Measurements from ENCODE around the gene CEMP1. TPM values are rescaled to one million over a fixed set of nuclear protein-coding genes. Genes with fewer than 3 reads are reported as not detected.

Gene CEMP1
- total RNA-seq, 2 experiments from 2014 or later, result 1.0 to 1.8 TPM

DNA sequence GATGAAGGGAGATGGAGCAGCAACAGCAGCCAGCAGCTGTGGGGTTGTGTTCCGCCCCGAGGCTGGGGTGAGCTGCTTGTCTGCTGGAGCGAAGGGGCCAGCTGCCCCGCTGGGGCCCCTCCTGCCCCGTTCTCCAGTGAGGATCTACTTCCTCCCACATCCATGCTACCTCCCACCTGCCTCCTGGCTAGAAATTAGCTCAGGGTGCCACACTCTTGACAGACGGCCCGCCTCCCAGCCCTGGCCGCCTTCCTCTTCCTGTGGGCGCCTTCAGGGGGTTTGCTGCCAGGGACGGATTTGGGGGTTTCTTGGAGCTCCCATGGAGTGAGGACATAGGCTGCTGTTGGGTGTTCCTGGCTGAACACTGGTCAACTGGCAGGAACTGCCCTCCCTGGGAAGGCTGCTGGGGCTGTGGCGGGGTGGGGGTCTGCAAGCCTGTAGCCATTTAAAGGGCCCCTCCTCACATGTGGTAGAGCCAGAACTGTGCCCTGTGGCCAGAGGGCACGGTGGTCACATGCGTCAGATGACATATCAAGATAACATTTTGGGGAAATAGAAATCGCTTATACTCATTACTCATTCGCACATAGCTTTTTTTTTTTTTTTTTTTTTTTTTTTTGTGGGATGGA lies 43.2 kb downstream of the CEMP1 start:
- TF ChIP-seq, protein P1, sequence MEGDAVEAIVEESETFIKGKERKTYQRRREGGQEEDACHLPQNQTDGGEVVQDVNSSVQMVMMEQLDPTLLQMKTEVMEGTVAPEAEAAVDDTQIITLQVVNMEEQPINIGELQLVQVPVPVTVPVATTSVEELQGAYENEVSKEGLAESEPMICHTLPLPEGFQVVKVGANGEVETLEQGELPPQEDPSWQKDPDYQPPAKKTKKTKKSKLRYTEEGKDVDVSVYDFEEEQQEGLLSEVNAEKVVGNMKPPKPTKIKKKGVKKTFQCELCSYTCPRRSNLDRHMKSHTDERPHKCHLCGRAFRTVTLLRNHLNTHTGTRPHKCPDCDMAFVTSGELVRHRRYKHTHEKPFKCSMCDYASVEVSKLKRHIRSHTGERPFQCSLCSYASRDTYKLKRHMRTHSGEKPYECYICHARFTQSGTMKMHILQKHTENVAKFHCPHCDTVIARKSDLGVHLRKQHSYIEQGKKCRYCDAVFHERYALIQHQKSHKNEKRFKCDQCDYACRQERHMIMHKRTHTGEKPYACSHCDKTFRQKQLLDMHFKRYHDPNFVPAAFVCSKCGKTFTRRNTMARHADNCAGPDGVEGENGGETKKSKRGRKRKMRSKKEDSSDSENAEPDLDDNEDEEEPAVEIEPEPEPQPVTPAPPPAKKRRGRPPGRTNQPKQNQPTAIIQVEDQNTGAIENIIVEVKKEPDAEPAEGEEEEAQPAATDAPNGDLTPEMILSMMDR (IDR thresholded peaks at IDR 0.05), result no peak
- ChIA-PET CTCF (interaction anchor here (0.6 kb wide), 2 partner anchors 73 to 293 kb away, joined by 3 read pairs; no protein-coding TSS in a partner anchor), POLR2A (interaction anchor here (0.9 to 1.9 kb wide), 2 partner anchors 13 to 25 kb away, joined by 3 to 5 read pairs; partner anchors contain the start of gene TBC1D24)
- ATAC-seq (ENCODE audit: poor library complexity) (no peak), DNase-seq (peak in 1 of 14 experiments; percentile 48)
- Histone ChIP-seq H3K9me3 (ENCODE audit: control insufficient read depth in 1 of 2, insufficient read depth in 1 of 2, low read length in 2 of 2) (no peaks in the 10 kb centered on the region), H3K27ac (ENCODE audit: low read depth in 1 of 2, low read length in 2 of 2) (no peak overlapping the region), H3K4me3 (ENCODE audit: low read length) (no peak overlapping the region), H3K27me3 (ENCODE audit: control insufficient read depth in 1 of 2, insufficient read depth in 2 of 2, low read length in 2 of 2) (no peaks in the 10 kb centered on the region), H3K36me3 (ENCODE audit: insufficient read depth, low read length) (no peaks in the 10 kb centered on the region), H3K4me1 (ENCODE audit: insufficient read depth, low read length) (peaks cover 17% of the 10 kb centered on the region)
- Mint-ChIP-seq H3K4me3 (no peak overlapping the region), H3K27ac (no peak overlapping the region), H3K36me3 (ENCODE audit: low read depth) (no peaks in the 10 kb centered on the region), H3K4me1 (ENCODE audit: low read depth) (peaks cover 12% of the 10 kb centered on the region), H3K27me3 (no peaks in the 10 kb centered on the region), H3K9me3 (no peaks in the 10 kb centered on the region)
- intact Hi-C loops (cut with DNase I, micrococcal nuclease), result loop anchor here (1.0 to 5.0 kb wide), 5 partner anchors 56 to 461 kb away; partner anchors contain the start of genes ABCA3 (in 2 of the 2), CASKIN1 (in 1 of the 2), CCNF (in 1 of the 2) and NHERF2 (in 1 of the 2)

DNA sequence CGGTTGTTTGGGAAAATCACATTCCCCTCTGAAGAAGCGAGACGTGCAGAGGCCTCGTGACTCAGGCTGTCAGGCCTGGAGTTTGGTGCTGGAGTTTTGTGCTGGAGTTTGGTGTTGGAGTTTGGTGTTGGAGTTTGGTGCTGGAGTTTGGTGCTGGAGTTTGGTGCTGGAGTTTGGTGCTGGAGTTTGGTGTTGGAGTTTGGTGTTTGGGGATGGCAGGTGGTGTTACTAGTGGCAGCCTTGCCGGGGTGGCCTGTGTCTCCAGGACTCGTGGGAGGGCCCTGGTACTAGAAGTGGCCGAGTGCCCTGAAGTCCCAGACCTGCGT lies 43.7 kb downstream of the CEMP1 start:
- intact Hi-C loops (cut with DNase I, micrococcal nuclease), result loop anchor here (1.0 to 5.0 kb wide), 5 partner anchors 55 to 460 kb away; partner anchors contain the start of genes ABCA3 (in 2 of the 2), CASKIN1 (in 1 of the 2), CCNF (in 1 of the 2) and NHERF2 (in 1 of the 2)
- H3K4me1 ChIP-seq (ENCODE audit: insufficient read depth, low read length), result peaks cover 17% of the 10 kb centered on the region
- TF ChIP-seq, protein P1 (IDR thresholded peaks at IDR 0.05), result peak; percentile 23
- H3K27me3 ChIP-seq (ENCODE audit: control insufficient read depth in 1 of 2, insufficient read depth in 2 of 2, low read length in 2 of 2), result no peaks in the 10 kb centered on the region
- H3K27me3 Mint-ChIP-seq, result no peaks in the 10 kb centered on the region
- POLR2A ChIA-PET, result interaction anchor here (0.9 to 1.9 kb wide), 3 partner anchors 13 to 293 kb away, joined by 3 to 5 read pairs (median 3); partner anchors contain the start of gene TBC1D24
- H3K4me3 Mint-ChIP-seq, result no peak overlapping the region
- H3K27ac Mint-ChIP-seq, result peak overlapping the region; percentile 61
- H3K4me3 ChIP-seq (ENCODE audit: low read length), result no peak overlapping the region
- ATAC-seq (ENCODE audit: poor library complexity) (no peak), DNase-seq (no peak)
- H3K9me3 Mint-ChIP-seq, result no peaks in the 10 kb centered on the region
- H3K27ac ChIP-seq (ENCODE audit: low read depth in 1 of 2, low read length in 2 of 2), result no peak overlapping the region
- H3K36me3 ChIP-seq (ENCODE audit: insufficient read depth, low read length), result no peaks in the 10 kb centered on the region
- no peaks in the 10 kb centered on the region for H3K36me3 Mint-ChIP-seq (ENCODE audit: low read depth)
- peaks cover 12% of the 10 kb centered on the region for H3K4me1 Mint-ChIP-seq (ENCODE audit: low read depth)
- CTCF ChIA-PET, result interaction anchor here (1.7 kb wide), 1 partner anchor 147 kb away, joined by 7 read pairs; the partner anchor contains the start of gene ABCA3
- H3K9me3 ChIP-seq (ENCODE audit: control insufficient read depth in 1 of 2, insufficient read depth in 1 of 2, low read length in 2 of 2), result no peaks in the 10 kb centered on the region

DNA sequence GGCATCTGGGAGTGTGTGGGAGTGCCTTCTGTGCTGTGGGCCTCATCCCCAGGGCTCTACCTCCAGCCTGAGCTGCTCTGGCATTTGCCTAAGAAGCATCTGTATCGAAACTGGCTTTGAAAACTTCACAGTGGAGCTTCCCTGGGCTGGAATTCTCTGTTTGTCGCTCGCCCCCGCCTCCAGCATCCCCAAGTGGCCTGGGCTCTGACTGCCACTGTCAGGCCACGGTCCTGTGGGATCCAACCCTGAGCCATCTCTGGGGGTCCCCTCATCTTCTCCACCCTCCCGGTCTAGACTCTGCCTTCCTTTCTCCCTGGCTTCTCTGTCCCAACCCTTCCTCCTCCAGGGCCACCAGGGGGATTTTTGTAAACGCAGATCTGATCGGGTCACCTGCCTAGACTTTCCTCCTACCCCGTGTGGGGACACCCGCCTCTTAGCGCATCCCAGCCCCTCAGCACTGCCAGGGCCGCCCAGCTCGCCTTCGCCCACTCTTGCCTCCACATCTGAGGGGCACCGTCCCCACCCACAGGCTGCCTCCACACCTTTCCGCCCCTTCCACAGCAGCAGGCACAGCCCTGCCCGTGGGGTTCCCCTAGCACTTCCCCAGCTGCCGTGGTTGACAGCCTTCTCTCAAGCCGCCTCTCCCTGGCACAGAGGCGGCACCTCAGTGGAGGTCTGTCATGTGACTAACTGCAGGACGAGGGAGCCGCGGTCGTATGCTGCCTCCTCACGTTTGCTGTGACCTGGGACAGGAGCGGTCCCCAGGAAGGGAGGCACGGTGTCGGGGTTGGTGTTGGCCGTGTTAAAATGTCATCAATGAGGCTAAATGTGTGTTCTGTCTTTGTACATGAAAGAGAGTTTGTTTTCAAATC lies 44.3 kb downstream of the CEMP1 start:
- H3K27ac ChIP-seq (ENCODE audit: low read depth in 1 of 2, low read length in 2 of 2), result no peak overlapping the region
- TF ChIP-seq, protein P1 (IDR thresholded peaks at IDR 0.05), result peak; percentile 65
- no peaks in the 10 kb centered on the region for H3K36me3 Mint-ChIP-seq (ENCODE audit: low read depth)
- ChIA-PET POLR2A (interaction anchor here (1.0 to 1.9 kb wide), 4 partner anchors 12 to 292 kb away, joined by 3 to 5 read pairs (median 3); partner anchors contain the start of genes PDPK1 and TBC1D24), CTCF (interaction anchor here (0.6 to 1.7 kb wide), 6 partner anchors 9 to 149 kb away, joined by 3 to 7 read pairs (median 4); partner anchors contain the start of genes ABCA3 and CCNF)
- H3K4me3 Mint-ChIP-seq, result peak overlapping the region; percentile 13
- no peaks in the 10 kb centered on the region for H3K9me3 ChIP-seq (ENCODE audit: control insufficient read depth in 1 of 2, insufficient read depth in 1 of 2, low read length in 2 of 2)
- H3K9me3 Mint-ChIP-seq, result no peaks in the 10 kb centered on the region
- peaks cover 17% of the 10 kb centered on the region for H3K4me1 ChIP-seq (ENCODE audit: insufficient read depth, low read length)
- intact Hi-C loops (cut with DNase I, micrococcal nuclease), result loop anchor here (1.0 to 5.0 kb wide), 5 partner anchors 55 to 460 kb away; partner anchors contain the start of genes ABCA3 (in 2 of the 2), CASKIN1 (in 1 of the 2), CCNF (in 1 of the 2) and NHERF2 (in 1 of the 2)
- peaks cover 12% of the 10 kb centered on the region for H3K4me1 Mint-ChIP-seq (ENCODE audit: low read depth)
- H3K27ac Mint-ChIP-seq, result peak overlapping the region; percentile 61
- peak; percentile 67 to 93 (median 79) for DNase-seq
- H3K27me3 ChIP-seq (ENCODE audit: control insufficient read depth in 1 of 2, insufficient read depth in 2 of 2, low read length in 2 of 2), result no peaks in the 10 kb centered on the region
- no peaks in the 10 kb centered on the region for H3K27me3 Mint-ChIP-seq
- no peak overlapping the region for H3K4me3 ChIP-seq (ENCODE audit: low read length)
- peak; percentile 99 for ATAC-seq (ENCODE audit: poor library complexity)
- H3K36me3 ChIP-seq (ENCODE audit: insufficient read depth, low read length), result no peaks in the 10 kb centered on the region
